Endothelial cell of umbilical vein (primary cell): ENCODE measurements around the gene TSPAN15. TPM values are rescaled to one million over a fixed set of nuclear protein-coding genes. Genes with fewer than 3 reads are reported as not detected.

Source experiments
- BruUV-seq: library from RNA; stranded (reverse); fragments of 400-500 nt; replicated peaks from 2 replicates; lab custom pipeline; 2021; lab: Mats Ljungman, UMichigan
- CTCF ChIA-PET: fragments of 300-600, 350-600 bp; sonication (Branson Sonifier 250); formaldehyde crosslinking; loops from one replicate; lab custom pipeline; 2021; ENCODE audit warnings: antibody characterized with exemption, inconsistent platforms; lab: Charles Lee
- POLR2A ChIA-PET: fragments of 300-600, 350-600 bp; sonication (Branson Sonifier 250); formaldehyde crosslinking; loops from one replicate; lab custom pipeline; 2021; ENCODE audit warnings: antibody characterized with exemption, inconsistent platforms; lab: Charles Lee
- DNase-seq: peaks from one replicate; pipeline ENCODE4 v3.0.0-alpha.2; 2011; ENCODE audit warnings: low read depth, low spot score
- FAIRE-seq: peaks from 2 replicates; lab custom pipeline; 2011; peaks lifted over from hg19 to GRCh38; lab: Jason Lieb, UNC
- H2AFZ ChIP-seq: 2 replicates; pipeline ENCODE4 v1.6.0; 2012; ENCODE audit warnings: low read depth, low read length, control low read depth, inconsistent platforms
- H3K27ac ChIP-seq: 2 replicates; pipeline ENCODE4 v1.5.1; 2011; ENCODE audit warnings: low read depth, mild to moderate bottlenecking, control low read depth, low read length, moderate library complexity; ENCODE audit not compliant: insufficient read depth
- H3K27me3 ChIP-seq, 2 experiments: 2 replicates each; pipeline versions ENCODE4 v1.6.0 to v1.6.1; 2011; ENCODE audit warnings: low read length in 2 of 2, mixed read lengths in 1 of 2; ENCODE audit not compliant: control insufficient read depth in 2 of 2, insufficient read depth in 2 of 2
- H3K36me3 ChIP-seq, 2 experiments: 2 replicates in 1 of 2; 3 replicates in 1 of 2; pipeline ENCODE4 v1.5.1; 2011; ENCODE audit warnings: low read length in 2 of 2, mild to moderate bottlenecking in 1 of 2, moderate library complexity in 1 of 2; ENCODE audit not compliant: control insufficient read depth in 2 of 2, insufficient read depth in 2 of 2; ENCODE audit errors: extremely low read depth in 1 of 2
- H3K4me1 ChIP-seq: 3 replicates; pipeline ENCODE4 v1.5.1; 2011; ENCODE audit warnings: mild to moderate bottlenecking, low read length; ENCODE audit not compliant: control insufficient read depth, insufficient read depth; ENCODE audit errors: extremely low read depth
- H3K4me2 ChIP-seq: 2 replicates; pipeline ENCODE4 v1.6.1; 2011; ENCODE audit warnings: low read length, control low read depth, mixed read lengths; ENCODE audit not compliant: insufficient read depth
- H3K4me3 ChIP-seq, 3 experiments: fragments of 200-600 bp in 1 of 3; sonication (generic), shearing (Covaris generic) in 1 of 3; replicated peaks in 1 of 3; 2 replicates each; pipeline ENCODE4 v1.5.1; 2011 to 2016; ENCODE audit warnings: control low read depth in 3 of 3, low read length in 3 of 3, mild to moderate bottlenecking in 2 of 3, inconsistent platforms in 1 of 3, low read depth in 1 of 3, moderate library complexity in 1 of 3; ENCODE audit not compliant: insufficient read depth in 1 of 3
- H3K79me2 ChIP-seq: 2 replicates; pipeline ENCODE4 v1.6.0; 2012; ENCODE audit warnings: low read length, inconsistent platforms; ENCODE audit not compliant: control insufficient read depth, insufficient read depth
- H3K9ac ChIP-seq: replicated peaks from 2 replicates; pipeline ENCODE3; 2011; ENCODE audit warnings: low read length, control low read depth; ENCODE audit not compliant: insufficient read depth; ENCODE audit errors: extremely low read depth
- H3K9me1 ChIP-seq: replicated peaks from 3 replicates; pipeline ENCODE4 v1.6.0; 2011; ENCODE audit warnings: mild to moderate bottlenecking, low read length; ENCODE audit not compliant: control insufficient read depth, insufficient read depth; ENCODE audit errors: extremely low read depth
- H3K9me3 ChIP-seq: replicated peaks from 2 replicates; pipeline ENCODE4 v1.5.1; 2012; ENCODE audit warnings: low read length, inconsistent platforms; ENCODE audit not compliant: control insufficient read depth, insufficient read depth
- H4K20me1 ChIP-seq: replicated peaks from 2 replicates; pipeline ENCODE3; 2011; ENCODE audit warnings: mild to moderate bottlenecking, low read length; ENCODE audit not compliant: control insufficient read depth, insufficient read depth; ENCODE audit errors: extremely low read depth
- CTCF ChIP-seq, 2 donors: IDR thresholded peaks; 1 replicate in 1 of 2; 2 replicates in 1 of 2; pipeline ENCODE4 v1.5.1; 2011; ENCODE audit warnings: low read length in 2 of 2, mild to moderate bottlenecking in 2 of 2, moderate library complexity in 2 of 2, control low read depth in 1 of 2, inconsistent platforms in 1 of 2, low read depth in 1 of 2; ENCODE audit not compliant: insufficient read depth in 1 of 2; ENCODE audit errors: extremely low read depth in 1 of 2
- EZH2 ChIP-seq: IDR thresholded peaks from 2 replicates; pipeline ENCODE4 v1.6.1; 2012; ENCODE audit warnings: borderline replicate concordance, low read depth, mild to moderate bottlenecking, moderate library complexity, low read length, inconsistent platforms; ENCODE audit not compliant: severe bottlenecking
- FOS ChIP-seq: IDR thresholded peaks from 2 replicates; pipeline ENCODE4 v1.6.1; 2011; ENCODE audit warnings: mild to moderate bottlenecking, low read length, moderate library complexity, borderline replicate concordance; ENCODE audit not compliant: insufficient read depth
- MYC ChIP-seq: IDR thresholded peaks from one replicate; pipeline ENCODE4 v1.6.1; 2011; ENCODE audit warnings: mild to moderate bottlenecking, low read depth, low read length
- POLR2A ChIP-seq: IDR thresholded peaks from 2 replicates; pipeline ENCODE4 v1.6.1; 2012; ENCODE audit warnings: low read depth, mild to moderate bottlenecking, control low read depth, low read length
- POLR2AphosphoS5 ChIP-seq: IDR thresholded peaks from 2 replicates; pipeline ENCODE4 v1.6.1; 2012; ENCODE audit warnings: low read depth, mild to moderate bottlenecking, control low read depth, low read length, moderate library complexity; ENCODE audit not compliant: insufficient read depth
- dilution Hi-C: fragments of 300-500 bp; cut with MboI; formaldehyde crosslinking; loops from one replicate; pipeline ENCODE4 v1.15.0; 2019; ENCODE audit warnings: low sequenced_read_pairs; ENCODE audit not compliant: extremely low pct_ligation_motif_present
- intact Hi-C: fragments of 100-400 bp; cut with micrococcal nuclease; formaldehyde crosslinking; loops from one replicate; pipeline ENCODE4 v1.10.0; 2022
- polyA plus RNA-seq, 4 experiments: library from polyadenylated mRNA; depleted of rRNA in 3 of 4; stranded (reverse) in 3 of 4; unstranded in 1 of 4; fragments of >200 nt; gene quantifications; 2 replicates each; pipeline versions ENCODE4 v1.2.1 to v1.2.3, GENCODE V29; 2011 to 2012; ENCODE audit warnings: missing spikeins in 1 of 4
- total RNA-seq: library from RNA; stranded (reverse); gene quantifications from 2 replicates; pipeline ENCODE4 v1.2.3, GENCODE V29; 2021

The TSPAN15 gene
- total and polyA plus RNA-seq, 2 donors (not counting 3 experiments of a cell fraction or from before 2014, with no cell fraction given) = 78.4 to 189 TPM

GRCh38 chr10:69472142-69472541 is 20.9 kb downstream of the TSPAN15 start:
- FAIRE-seq (no peak), DNase-seq (no peak)
- intact Hi-C loops (no loop called here), dilution Hi-C loops (no loop called here)
- H2AFZ ChIP-seq = no peak overlapping the region
- H3K4me2 ChIP-seq = no peak overlapping the region
- TF ChIP-seq FOS (no peak), POLR2AphosphoS5 (no peak), EZH2 (no peak), CTCF (IDR thresholded peaks at IDR 0.05; ENCODE audit: extremely low read depth in 1 of 2, insufficient read depth in 1 of 2, low read depth in 1 of 2, low read length in 2 of 2) (no peak)
- H3K4me3 ChIP-seq = no peak overlapping the region
- no peaks in the 10 kb centered on the region for H3K36me3 ChIP-seq
- no peaks in the 10 kb centered on the region for H3K79me2 ChIP-seq
- H3K4me1 ChIP-seq = peaks cover 40% of the 10 kb centered on the region
- BruUV-seq = no TSS peak
- ChIA-PET CTCF (interaction anchor here (1.6 to 5.3 kb wide), 2 partner anchors 9 to 23 kb away, joined by 4 to 60 read pairs; partner anchors contain the start of gene TSPAN15), POLR2A (no interaction called here)
- no peak overlapping the region for H3K27ac ChIP-seq
- H3K27me3 ChIP-seq = no peaks in the 10 kb centered on the region
- H3K9me3 ChIP-seq = no peaks in the 10 kb centered on the region
- no peak overlapping the region for H3K9ac ChIP-seq
- no peaks in the 10 kb centered on the region for H4K20me1 ChIP-seq
- H3K9me1 ChIP-seq = no peaks in the 10 kb centered on the region

DNA sequence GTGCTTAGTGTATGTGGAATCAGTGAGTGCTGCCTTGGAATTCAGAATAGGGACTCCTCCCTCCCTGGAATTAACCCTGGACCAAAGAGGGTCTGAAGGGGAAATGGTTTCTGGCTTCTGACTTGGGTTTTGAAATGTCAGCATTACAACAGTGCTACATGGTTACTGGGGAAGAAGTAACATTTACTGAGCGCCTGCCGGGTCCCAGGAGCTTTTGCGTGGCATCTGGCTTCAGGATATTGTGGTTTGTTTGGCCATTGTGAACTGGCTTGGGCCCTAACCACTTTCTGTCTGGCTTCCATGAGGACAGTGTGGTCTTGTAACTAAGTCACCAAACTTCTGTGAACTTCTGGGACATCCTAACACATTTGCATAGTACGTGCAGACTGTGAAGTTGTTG is 21.3 kb downstream of the TSPAN15 start:
- no peak overlapping the region for H3K4me3 ChIP-seq
- CTCF ChIA-PET = interaction anchor here (5.3 kb wide), 1 partner anchor 24 kb away, joined by 60 read pairs; the partner anchor contains the start of gene TSPAN15
- H3K4me1 ChIP-seq = peaks cover 37% of the 10 kb centered on the region
- dilution Hi-C loops = no loop called here
- no peaks in the 10 kb centered on the region for H3K9me3 ChIP-seq
- no peaks in the 10 kb centered on the region for H4K20me1 ChIP-seq
- no peak overlapping the region for H2AFZ ChIP-seq
- no TSS peak for BruUV-seq
- POLR2A ChIA-PET = no interaction called here
- no peaks in the 10 kb centered on the region for H3K36me3 ChIP-seq
- H3K27ac ChIP-seq = no peak overlapping the region
- FAIRE-seq (no peak), DNase-seq (no peak)
- TF ChIP-seq EZH2 (no peak), POLR2A (no peak), MYC (no peak), POLR2AphosphoS5 (no peak)
- H3K27me3 ChIP-seq = no peaks in the 10 kb centered on the region
- no peak overlapping the region for H3K4me2 ChIP-seq
- intact Hi-C loops = no loop called here
- no peak overlapping the region for H3K9ac ChIP-seq
- H3K9me1 ChIP-seq = no peaks in the 10 kb centered on the region
- H3K79me2 ChIP-seq = no peaks in the 10 kb centered on the region
